ENCODE data around the gene FADS3. TPM values are rescaled to one million over a fixed set of nuclear protein-coding genes. Genes with fewer than 3 reads are reported as not detected.

FADS3 gene
- total and polyA plus RNA-seq, 2 experiments from 2014 or later: 44.4 to 73.5 TPM

DNA sequence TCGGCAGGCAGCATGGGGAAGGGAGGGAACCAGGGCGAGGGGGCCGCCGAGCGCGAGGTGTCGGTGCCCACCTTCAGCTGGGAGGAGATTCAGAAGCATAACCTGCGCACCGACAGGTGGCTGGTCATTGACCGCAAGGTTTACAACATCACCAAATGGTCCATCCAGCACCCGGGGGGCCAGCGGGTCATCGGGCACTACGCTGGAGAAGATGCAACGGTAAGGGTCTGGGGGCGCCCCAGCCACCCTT is 63.0 kb downstream of the FADS3 start:
- Mint-ChIP-seq H3K27ac (peak overlapping the region; percentile 95), H3K4me3 (peak overlapping the region; percentile 87), H3K9me3 (peaks cover 3% of the 10 kb centered on the region; the same call in 1 of the 3 replicates), H3K4me1 (peaks cover 49% of the 10 kb centered on the region), H3K36me3 (ENCODE audit: low read depth) (peaks cover 35% of the 10 kb centered on the region), H3K27me3 (ENCODE audit: insufficient read depth, low read depth, poor library complexity) (peaks cover 26% of the 10 kb centered on the region)
- ATAC-seq: no peak
- peak overlapping the region; percentile 99 for H3K27ac ChIP-seq (ENCODE audit: low read depth)
- peaks cover 55% of the 10 kb centered on the region for H3K79me2 ChIP-seq (replicated peaks; ENCODE audit: insufficient read depth)
- peak overlapping the region; percentile 99 for H3K4me3 ChIP-seq
- DNase-seq (ENCODE audit: low spot score): no peak
- H2AFZ ChIP-seq: no peak overlapping the region
- TF ChIP-seq CREB1 (CRISPR knock-in tag; IDR thresholded peaks at IDR 0.05; ENCODE audit: low read depth) (no peak), NANOG (IDR thresholded peaks at IDR 0.05; ENCODE audit: borderline replicate concordance) (no peak), EZH2phosphoT487 (IDR thresholded peaks at IDR 0.05; ENCODE audit: unreplicated experiment) (no peak), ZNF331 (CRISPR knock-in tag; IDR thresholded peaks at IDR 0.05; ENCODE audit: low read depth) (no peak), EZH2 (IDR thresholded peaks at IDR 0.05; ENCODE audit: low read depth, unreplicated experiment) (no peak), ZNF114 (CRISPR knock-in tag; IDR thresholded peaks at IDR 0.05) (no peak), POLR2AphosphoS5 (IDR thresholded peaks at IDR 0.05; ENCODE audit: low read depth) (no peak; the same call in 1 of the 2 replicates), JUNB (IDR thresholded peaks at IDR 0.05; ENCODE audit: unreplicated experiment) (no peak), STAT1 (IDR thresholded peaks at IDR 0.05; ENCODE audit: unreplicated experiment) (no peak)
- TF ChIP-seq, protein P1, sequence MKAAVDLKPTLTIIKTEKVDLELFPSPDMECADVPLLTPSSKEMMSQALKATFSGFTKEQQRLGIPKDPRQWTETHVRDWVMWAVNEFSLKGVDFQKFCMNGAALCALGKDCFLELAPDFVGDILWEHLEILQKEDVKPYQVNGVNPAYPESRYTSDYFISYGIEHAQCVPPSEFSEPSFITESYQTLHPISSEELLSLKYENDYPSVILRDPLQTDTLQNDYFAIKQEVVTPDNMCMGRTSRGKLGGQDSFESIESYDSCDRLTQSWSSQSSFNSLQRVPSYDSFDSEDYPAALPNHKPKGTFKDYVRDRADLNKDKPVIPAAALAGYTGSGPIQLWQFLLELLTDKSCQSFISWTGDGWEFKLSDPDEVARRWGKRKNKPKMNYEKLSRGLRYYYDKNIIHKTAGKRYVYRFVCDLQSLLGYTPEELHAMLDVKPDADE (IDR thresholded peaks at IDR 0.05): no peak
- TF ChIP-seq, protein P2, sequence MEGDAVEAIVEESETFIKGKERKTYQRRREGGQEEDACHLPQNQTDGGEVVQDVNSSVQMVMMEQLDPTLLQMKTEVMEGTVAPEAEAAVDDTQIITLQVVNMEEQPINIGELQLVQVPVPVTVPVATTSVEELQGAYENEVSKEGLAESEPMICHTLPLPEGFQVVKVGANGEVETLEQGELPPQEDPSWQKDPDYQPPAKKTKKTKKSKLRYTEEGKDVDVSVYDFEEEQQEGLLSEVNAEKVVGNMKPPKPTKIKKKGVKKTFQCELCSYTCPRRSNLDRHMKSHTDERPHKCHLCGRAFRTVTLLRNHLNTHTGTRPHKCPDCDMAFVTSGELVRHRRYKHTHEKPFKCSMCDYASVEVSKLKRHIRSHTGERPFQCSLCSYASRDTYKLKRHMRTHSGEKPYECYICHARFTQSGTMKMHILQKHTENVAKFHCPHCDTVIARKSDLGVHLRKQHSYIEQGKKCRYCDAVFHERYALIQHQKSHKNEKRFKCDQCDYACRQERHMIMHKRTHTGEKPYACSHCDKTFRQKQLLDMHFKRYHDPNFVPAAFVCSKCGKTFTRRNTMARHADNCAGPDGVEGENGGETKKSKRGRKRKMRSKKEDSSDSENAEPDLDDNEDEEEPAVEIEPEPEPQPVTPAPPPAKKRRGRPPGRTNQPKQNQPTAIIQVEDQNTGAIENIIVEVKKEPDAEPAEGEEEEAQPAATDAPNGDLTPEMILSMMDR (conservative IDR thresholded peaks at IDR 0.05; ENCODE audit: low read depth in 2 of 2): no peak
- TF ChIP-seq, protein P3, sequence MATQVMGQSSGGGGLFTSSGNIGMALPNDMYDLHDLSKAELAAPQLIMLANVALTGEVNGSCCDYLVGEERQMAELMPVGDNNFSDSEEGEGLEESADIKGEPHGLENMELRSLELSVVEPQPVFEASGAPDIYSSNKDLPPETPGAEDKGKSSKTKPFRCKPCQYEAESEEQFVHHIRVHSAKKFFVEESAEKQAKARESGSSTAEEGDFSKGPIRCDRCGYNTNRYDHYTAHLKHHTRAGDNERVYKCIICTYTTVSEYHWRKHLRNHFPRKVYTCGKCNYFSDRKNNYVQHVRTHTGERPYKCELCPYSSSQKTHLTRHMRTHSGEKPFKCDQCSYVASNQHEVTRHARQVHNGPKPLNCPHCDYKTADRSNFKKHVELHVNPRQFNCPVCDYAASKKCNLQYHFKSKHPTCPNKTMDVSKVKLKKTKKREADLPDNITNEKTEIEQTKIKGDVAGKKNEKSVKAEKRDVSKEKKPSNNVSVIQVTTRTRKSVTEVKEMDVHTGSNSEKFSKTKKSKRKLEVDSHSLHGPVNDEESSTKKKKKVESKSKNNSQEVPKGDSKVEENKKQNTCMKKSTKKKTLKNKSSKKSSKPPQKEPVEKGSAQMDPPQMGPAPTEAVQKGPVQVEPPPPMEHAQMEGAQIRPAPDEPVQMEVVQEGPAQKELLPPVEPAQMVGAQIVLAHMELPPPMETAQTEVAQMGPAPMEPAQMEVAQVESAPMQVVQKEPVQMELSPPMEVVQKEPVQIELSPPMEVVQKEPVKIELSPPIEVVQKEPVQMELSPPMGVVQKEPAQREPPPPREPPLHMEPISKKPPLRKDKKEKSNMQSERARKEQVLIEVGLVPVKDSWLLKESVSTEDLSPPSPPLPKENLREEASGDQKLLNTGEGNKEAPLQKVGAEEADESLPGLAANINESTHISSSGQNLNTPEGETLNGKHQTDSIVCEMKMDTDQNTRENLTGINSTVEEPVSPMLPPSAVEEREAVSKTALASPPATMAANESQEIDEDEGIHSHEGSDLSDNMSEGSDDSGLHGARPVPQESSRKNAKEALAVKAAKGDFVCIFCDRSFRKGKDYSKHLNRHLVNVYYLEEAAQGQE (IDR thresholded peaks at IDR 0.05; ENCODE audit: unreplicated experiment): no peak
- TF ChIP-seq, protein P4, sequence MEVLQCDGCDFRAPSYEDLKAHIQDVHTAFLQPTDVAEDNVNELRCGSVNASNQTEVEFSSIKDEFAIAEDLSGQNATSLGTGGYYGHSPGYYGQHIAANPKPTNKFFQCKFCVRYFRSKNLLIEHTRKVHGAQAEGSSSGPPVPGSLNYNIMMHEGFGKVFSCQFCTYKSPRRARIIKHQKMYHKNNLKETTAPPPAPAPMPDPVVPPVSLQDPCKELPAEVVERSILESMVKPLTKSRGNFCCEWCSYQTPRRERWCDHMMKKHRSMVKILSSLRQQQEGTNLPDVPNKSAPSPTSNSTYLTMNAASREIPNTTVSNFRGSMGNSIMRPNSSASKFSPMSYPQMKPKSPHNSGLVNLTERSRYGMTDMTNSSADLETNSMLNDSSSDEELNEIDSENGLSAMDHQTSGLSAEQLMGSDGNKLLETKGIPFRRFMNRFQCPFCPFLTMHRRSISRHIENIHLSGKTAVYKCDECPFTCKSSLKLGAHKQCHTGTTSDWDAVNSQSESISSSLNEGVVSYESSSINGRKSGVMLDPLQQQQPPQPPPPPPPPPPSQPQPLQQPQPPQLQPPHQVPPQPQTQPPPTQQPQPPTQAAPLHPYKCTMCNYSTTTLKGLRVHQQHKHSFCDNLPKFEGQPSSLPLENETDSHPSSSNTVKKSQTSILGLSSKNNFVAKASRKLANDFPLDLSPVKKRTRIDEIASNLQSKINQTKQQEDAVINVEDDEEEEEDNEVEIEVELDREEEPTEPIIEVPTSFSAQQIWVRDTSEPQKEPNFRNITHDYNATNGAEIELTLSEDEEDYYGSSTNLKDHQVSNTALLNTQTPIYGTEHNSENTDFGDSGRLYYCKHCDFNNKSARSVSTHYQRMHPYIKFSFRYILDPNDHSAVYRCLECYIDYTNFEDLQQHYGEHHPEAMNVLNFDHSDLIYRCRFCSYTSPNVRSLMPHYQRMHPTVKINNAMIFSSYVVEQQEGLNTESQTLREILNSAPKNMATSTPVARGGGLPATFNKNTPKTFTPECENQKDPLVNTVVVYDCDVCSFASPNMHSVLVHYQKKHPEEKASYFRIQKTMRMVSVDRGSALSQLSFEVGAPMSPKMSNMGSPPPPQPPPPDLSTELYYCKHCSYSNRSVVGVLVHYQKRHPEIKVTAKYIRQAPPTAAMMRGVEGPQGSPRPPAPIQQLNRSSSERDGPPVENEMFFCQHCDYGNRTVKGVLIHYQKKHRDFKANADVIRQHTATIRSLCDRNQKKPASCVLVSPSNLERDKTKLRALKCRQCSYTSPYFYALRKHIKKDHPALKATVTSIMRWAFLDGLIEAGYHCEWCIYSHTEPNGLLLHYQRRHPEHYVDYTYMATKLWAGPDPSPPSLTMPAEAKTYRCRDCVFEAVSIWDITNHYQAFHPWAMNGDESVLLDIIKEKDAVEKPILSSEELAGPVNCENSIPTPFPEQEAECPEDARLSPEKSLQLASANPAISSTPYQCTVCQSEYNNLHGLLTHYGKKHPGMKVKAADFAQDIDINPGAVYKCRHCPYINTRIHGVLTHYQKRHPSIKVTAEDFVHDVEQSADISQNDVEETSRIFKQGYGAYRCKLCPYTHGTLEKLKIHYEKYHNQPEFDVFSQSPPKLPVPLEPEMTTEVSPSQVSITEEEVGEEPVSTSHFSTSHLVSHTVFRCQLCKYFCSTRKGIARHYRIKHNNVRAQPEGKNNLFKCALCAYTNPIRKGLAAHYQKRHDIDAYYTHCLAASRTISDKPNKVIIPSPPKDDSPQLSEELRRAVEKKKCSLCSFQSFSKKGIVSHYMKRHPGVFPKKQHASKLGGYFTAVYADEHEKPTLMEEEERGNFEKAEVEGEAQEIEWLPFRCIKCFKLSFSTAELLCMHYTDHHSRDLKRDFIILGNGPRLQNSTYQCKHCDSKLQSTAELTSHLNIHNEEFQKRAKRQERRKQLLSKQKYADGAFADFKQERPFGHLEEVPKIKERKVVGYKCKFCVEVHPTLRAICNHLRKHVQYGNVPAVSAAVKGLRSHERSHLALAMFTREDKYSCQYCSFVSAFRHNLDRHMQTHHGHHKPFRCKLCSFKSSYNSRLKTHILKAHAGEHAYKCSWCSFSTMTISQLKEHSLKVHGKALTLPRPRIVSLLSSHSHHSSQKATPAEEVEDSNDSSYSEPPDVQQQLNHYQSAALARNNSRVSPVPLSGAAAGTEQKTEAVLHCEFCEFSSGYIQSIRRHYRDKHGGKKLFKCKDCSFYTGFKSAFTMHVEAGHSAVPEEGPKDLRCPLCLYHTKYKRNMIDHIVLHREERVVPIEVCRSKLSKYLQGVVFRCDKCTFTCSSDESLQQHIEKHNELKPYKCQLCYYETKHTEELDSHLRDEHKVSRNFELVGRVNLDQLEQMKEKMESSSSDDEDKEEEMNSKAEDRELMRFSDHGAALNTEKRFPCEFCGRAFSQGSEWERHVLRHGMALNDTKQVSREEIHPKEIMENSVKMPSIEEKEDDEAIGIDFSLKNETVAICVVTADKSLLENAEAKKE (CRISPR knock-in tag; IDR thresholded peaks at IDR 0.05): no peak
- peaks cover 36% of the 10 kb centered on the region for H4K20me1 ChIP-seq (replicated peaks; ENCODE audit: insufficient read depth)
- H3K4me1 ChIP-seq (ENCODE audit: insufficient read depth): peaks cover 52% of the 10 kb centered on the region
- H3K9me2 ChIP-seq (ENCODE audit: insufficient read depth): no peaks in the 10 kb centered on the region
- peaks cover 43% of the 10 kb centered on the region for H3F3A ChIP-seq (replicated peaks; ENCODE audit: low read depth)
- no peaks in the 10 kb centered on the region for H3K27me3 ChIP-seq (ENCODE audit: insufficient read depth)
- H3K36me3 ChIP-seq (ENCODE audit: insufficient read depth): no peaks in the 10 kb centered on the region; the same call in none of the 2 replicates
- H3K4me2 ChIP-seq: peak overlapping the region; percentile 100
